ENCODE measurements around the gene PLD4. TPM values are rescaled to one million over a fixed set of nuclear protein-coding genes. Genes with fewer than 3 reads are reported as not detected.

PLD4 gene
- total RNA-seq, 4 donors from 2014 or later, result 0.84 to 2.6 (median 1.2) TPM

GRCh38 chr14:104982548-104983230 lies 58.0 kb downstream of the PLD4 start:
- intact Hi-C loops (cut with DNase I; ENCODE audit: low total_unique reads), result no loop called here
- WGBS, 2 donors, result 56 to 64% methylated on average over 9 to 10 of the region's 10 CpGs
- H3K4me3 ChIP-seq (ENCODE audit: low read depth, poor library complexity, severe bottlenecking), result no peak overlapping the region
- TF ChIP-seq CTCF (IDR thresholded peaks at IDR 0.05) (no peak), POLR2A (IDR thresholded peaks at IDR 0.05) (no peak)
- DNase-seq (ENCODE audit: low spot score in 2 of 2), result no peak

Other genes starting within 250 kb of the PLD4 start
- 100 to 1,000 TPM in 1 of 4 donors, 10 to 100 TPM in 3; 63.8 to 121 (median 83.9) TPM for gene INF2, start 235.3 kb upstream of the PLD4 start, total RNA-seq
- 1 to 10 TPM; 5.5 to 8.7 (median 7.2) TPM for gene ADSS1, start 200.7 kb upstream of the PLD4 start, total RNA-seq
- 100 to 1,000 TPM; 162 to 174 (median 168) TPM for gene SIVA1, start 171.7 kb upstream of the PLD4 start, total RNA-seq
- gene AKT1, start 129.1 kb upstream of the PLD4 start, total RNA-seq, result 10 to 100 TPM; 51.9 to 91.0 (median 88.7) TPM
- 10 to 100 TPM in 2 of 4 donors, 1 to 10 TPM in 2; 1.6 to 11.9 (median 8.6) TPM for gene ZBTB42, start 123.8 kb upstream of the PLD4 start, total RNA-seq
- 10 to 100 TPM; 41.8 to 80.8 (median 58.5) TPM for gene CEP170B, start 59.6 kb upstream of the PLD4 start, total RNA-seq
- 100 to 1,000 TPM; 671 to 950 (median 756) TPM for gene AHNAK2, start 53.5 kb downstream of the PLD4 start, total RNA-seq
- 10 to 100 TPM in 1 of 4 donors, 1 to 10 TPM in 3; 2.2 to 11.7 (median 6.5) TPM for gene CLBA1, start 60.9 kb downstream of the PLD4 start, total RNA-seq
- gene CDCA4, start 96.2 kb downstream of the PLD4 start, total RNA-seq, result 10 to 100 TPM; 39.3 to 45.7 (median 41.5) TPM
- gene GPR132, start 140.6 kb downstream of the PLD4 start, total RNA-seq, result 1 to 10 TPM in 3 of 4 donors, under 1 TPM in 1; 0.84 to 1.3 (median 1.1) TPM
- 10 to 100 TPM; 50.4 to 96.1 (median 63.1) TPM for gene JAG2, start 243.9 kb downstream of the PLD4 start, total RNA-seq

Data from lower leg skin (tissue), 4 donors.